G401 (cell line): ENCODE results near the gene FRY. TPM values are rescaled to one million over a fixed set of nuclear protein-coding genes. Genes with fewer than 3 reads are reported as not detected.
A peak's percentile ranks its signal among the peaks of the same experiment; 100 is the strongest.

ENCODE experiments used
- DNase-seq: peaks from one replicate; pipeline ENCODE4 v3.0.0-alpha.2; 2015; ENCODE audit warnings: low spot score
- in situ Hi-C: cut with HindIII; loops from 2 replicates; pipeline ENCODE4 v1.10.0; 2016; ENCODE audit warnings: low sequenced_read_pairs, mixed read lengths
- total RNA-seq: library from RNA; depleted of rRNA; stranded (reverse); fragments of >200 nt; shearing (Covaris generic); gene quantifications from 2 replicates; pipeline ENCODE4 v1.2.3, GENCODE V29; 2014

The FRY gene
- total RNA-seq, 1 experiment from 2014 or later: 3.1 TPM

DNA sequence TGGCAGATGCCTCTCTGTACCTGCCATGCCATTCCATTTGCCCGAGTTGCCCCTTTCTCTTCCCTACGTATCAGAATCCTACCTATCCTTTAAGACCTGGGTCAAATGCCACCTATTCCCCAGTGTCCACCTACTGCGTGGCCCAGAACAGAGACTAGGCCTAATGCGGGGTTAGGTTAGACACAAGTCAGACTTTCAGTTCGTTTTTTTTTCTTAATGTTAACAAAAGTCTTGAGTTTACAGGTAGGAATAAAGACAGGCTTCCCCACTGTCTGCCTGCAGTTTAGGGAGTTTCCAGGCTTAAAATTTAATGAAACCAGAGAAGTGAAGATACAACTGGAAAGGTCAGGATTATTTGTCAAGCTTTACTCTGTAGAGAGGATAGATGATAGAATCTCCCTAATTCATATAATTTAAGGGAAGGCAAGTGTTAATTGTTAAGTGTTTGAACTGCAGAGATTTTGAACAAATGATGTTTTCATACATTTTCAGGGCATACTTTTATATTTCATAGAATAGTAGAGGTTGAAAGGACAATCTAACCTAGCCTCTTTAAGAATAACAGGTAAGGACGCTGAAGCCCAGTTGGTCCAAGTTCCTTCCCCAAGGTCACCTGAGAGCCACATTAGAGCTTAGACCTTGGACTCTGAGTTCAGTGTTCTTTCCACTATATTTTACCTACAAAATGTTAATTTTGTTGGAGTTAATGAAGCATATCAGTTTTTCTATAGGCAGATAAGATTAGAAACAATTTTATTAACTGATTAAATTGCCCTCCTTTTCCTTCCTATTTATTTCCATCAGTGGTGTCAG lies 35.8 kb downstream of the FRY start:
- in situ Hi-C loops: no loop called here
- no peak for DNase-seq

DNA sequence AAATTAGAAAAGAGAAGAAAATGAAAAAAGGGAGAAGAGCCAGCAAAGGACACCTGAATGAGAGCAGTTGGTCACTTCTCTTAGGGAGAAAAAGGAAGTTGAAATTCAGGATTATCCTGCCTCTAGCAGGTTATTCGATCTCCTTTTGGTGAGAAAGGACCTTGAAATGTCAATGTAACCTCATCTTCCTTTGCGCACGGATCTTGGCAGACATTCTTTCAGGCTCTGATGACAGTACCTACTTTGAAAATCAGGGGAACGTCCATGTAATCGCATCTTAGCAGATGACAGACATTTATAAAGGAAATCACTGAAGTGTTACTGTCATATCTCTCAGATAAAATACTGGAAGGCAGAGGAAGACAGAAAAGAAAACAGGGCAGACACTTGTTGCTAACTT lies 36.7 kb downstream of the FRY start:
- no peak for DNase-seq
- in situ Hi-C loops: no loop called here

DNA sequence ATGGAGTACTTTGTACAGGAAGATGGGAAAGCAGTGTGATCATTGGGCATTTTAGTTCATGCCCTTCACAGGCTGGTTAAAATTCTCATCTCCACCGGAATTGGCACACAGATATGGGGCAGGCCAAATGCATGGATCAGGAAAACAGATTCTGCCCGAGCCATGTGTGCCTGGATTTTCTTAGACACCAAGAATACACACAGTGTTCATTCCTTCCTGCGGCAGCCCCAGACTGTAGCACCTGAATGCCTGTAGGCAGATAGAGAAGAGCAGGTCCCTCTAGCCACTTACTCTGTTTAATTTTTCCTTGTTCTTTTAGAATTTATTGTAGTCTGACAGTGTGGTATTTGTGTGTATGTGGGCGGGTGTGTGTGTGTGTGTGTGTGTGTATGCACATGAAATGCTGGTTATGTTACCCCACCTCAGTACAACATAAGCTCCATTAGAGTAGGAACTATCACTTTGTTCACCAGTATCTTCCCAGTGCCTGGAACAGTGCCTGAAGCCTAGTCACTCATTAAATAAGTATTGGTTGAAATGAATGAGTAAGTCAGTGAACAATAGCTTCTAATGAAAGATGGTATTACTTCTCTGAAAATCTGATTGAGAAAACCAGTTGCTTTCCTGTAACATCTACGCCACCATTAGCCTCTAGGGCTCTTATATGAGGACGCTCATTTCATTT lies 41.7 kb downstream of the FRY start:
- in situ Hi-C loops: no loop called here
- DNase-seq: no peak

DNA sequence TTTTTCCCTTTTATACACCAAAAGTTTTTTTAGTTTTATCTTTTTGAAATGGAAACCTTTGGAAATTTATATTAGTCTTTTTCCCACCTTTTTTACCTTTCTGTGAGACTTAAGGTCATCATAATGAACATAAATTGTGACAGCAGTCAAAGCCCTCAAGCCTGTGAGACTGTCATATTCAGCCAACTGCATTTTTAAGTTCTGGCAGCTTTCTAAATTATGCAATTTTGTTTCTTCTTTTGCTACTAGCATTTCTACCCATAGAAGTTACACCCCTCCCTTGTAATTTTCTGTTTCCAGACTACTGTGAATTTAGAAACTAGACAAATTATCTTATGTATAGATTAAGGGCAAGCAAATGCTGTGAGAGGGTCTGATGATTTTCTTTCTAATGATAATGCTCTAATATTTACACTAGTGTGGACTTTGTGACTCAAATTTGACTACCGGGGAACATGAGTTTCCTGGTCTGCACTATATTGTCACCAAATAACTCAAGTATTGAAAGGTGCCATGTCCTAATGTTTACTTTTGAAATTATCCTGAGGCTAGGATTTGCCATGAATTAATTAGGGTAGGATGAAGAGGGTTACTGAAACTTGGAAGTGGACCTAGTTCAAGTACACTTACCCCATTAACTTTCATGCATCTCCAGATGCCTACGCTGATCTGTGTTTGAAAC lies 43.7 kb downstream of the FRY start:
- DNase-seq: no peak
- in situ Hi-C loops: no loop called here

DNA sequence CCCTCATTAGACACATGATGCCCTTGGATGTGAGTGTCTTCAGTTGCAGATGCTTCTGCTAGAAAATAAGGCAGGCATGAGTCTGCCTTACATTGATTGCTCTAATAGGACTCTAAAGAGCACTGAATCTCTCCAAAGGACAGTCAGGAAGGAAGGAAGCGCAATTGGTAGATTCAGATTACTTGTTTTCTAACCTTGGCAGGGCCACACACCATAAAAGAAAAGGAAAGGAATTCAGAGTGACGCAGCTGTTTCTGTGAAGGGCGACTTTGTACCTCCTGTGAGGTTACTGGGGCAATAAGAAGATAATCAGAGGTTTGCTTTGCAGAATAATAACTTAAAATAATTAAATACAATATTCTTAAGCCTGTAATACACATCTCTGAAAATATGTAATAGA lies 48.0 kb downstream of the FRY start:
- no peak for DNase-seq
- in situ Hi-C loops: no loop called here

DNA sequence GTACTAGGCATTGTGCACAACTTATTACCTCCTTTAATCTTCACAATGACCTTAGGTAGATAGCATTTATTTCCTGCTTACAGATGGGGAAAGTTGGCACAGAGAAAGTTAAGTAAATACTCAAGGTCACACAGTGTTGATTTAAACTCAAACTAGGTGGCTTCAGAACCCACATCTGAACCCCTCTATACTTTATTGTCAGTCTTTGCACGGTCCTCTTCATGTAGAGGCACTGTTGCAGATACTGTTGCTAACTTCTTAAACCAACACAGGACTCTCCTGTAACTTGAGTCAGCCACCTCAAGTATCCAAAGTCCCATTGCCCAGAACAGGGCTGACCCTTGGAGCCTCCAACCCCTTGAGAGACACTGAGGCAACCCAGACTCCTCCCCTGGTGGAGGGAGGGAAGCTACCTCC lies 48.8 kb downstream of the FRY start:
- in situ Hi-C loops: no loop called here
- no peak for DNase-seq

DNA sequence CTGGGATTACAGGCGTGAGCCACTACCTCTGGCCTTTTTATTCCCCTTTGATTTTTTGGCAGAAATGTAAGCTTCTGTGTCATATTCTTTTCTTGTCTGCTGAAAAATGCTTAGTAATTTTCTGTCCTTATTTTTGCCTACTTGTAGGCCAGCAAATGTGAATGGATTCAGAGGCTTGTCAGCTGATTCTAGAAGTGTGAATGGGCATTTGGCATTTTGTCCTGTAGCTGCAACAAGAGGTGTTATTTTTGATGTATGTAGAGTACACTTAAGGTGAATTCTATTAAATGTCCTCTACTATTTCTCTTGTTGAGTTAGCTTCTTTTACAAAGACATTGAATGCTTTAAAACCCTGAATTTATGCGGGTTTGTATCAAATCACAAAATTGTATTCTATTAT lies 50.0 kb downstream of the FRY start:
- in situ Hi-C loops: no loop called here
- DNase-seq: no peak

DNA sequence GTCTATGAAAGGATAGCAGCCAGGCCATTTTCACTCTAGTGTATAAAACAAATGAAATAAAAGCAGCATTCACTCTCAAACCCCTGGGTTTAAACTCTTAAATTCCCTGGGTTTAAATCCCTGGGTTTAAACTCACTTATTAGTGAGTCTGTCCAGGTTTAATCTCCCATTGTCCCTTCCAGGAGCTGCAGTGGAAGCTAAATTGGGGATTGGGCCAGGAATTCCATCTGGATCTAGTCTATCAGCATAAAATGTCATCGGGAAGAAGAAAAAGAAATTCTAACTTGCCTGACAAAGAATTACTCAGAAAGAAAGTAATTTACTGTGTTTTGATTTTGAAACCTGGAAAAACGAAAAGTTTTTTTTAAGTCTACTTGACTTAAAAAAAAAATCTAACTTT lies 54.8 kb downstream of the FRY start:
- peak; percentile 71 for DNase-seq
- in situ Hi-C loops: no loop called here

DNA sequence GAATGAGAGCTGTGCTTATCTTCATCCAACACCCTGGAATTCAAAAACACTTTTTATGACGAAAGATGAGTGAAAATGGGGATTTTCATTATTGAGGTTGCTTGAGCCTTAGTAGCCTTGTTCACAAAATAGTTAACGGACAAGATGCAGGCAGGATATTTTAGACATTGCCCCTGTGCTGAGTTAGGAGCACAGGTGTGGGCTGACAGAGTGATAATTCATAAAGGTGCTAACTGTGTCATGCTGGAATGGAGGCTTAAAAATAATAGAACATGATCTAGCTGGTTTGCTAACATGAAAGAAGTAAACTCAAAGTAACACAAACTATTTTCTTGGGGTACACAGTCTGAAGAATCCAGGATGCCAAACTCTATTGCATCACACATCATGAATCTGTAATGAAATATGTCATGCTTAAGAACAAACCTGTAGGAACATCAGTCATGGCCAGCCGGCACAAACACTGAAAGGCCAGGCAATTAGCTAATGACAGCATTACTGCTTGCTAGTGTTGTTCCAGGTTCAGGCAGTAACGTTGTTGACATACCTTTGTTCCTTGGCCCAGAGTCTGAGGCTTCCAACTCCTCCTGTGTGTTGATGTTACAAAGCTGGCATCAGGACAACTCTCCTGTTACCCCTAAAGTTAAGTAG lies 55.3 kb downstream of the FRY start:
- in situ Hi-C loops: no loop called here
- DNase-seq: no peak

DNA sequence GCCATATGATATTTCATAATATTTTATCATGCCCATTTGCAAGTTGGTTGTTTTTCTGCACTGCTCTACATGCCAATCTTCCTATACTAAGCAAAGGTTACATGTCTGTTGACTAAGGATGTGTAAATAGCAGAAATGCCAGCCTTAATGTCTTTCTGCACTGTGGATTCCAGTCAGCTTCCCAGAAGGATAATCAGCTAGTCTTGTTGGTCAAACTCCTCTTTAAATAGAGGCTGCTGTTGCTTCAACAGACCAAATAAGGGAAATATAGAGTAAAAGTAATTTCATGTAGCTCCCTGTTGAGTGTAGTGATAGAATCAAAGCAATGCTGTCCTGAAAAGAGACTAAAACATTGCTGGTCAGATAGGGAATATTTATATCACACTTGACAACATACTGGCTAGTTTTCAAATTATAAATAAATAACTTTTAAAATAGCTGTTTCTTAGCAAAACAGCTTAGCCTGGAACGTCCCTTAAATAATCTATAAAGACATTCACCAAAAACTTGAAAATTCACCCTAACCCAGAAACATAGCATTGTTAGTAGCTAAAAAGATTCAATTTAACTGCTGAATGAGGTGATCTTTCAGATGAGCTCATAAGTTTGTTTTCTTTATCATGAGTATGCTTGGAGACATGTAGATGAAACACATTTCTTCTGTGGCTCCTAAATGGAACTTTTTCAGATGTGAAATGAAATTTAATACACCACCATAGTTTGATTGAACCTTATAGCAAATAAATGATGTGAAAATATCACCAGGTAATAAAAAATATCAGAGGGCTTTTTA lies 56.6 kb downstream of the FRY start:
- in situ Hi-C loops: no loop called here
- DNase-seq: no peak

DNA sequence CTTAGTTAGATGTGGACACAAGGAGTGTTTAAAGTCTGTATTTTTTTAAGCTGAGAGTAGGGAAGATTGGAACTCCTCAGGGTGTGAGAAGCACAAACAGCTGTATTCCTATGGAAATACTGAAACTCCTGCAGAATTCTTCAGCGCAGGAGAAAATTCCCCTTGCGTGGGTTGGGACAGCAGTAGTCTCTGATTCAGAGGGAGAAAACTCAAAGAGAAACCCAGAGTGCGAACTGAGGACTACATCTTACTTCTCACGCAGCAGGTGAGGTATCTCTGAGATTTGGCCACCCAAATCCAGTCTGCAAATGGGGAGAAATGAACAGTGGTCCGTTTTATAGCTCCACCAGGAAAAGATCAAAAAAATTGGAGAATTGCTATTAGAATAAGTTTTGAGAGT lies 60.9 kb downstream of the FRY start:
- in situ Hi-C loops: no loop called here
- no peak for DNase-seq

DNA sequence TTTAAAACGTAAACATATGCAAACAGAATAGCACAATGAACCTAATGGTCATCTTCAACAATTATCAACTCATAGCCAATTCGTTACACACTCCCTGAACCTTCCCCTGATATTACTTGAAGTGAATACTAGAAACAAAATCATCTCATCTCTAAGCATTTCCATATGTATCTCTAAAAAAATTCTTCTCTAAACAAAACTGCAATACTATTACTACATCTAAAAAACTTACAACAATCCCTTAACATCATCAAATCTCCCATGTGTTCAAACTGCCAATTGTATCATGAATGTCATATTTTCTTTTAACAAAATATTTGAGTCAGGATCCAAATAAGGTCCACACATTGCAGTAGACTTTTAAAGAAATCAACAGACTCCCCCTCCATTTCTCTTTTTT lies 61.4 kb downstream of the FRY start:
- DNase-seq: no peak
- in situ Hi-C loops: no loop called here

DNA sequence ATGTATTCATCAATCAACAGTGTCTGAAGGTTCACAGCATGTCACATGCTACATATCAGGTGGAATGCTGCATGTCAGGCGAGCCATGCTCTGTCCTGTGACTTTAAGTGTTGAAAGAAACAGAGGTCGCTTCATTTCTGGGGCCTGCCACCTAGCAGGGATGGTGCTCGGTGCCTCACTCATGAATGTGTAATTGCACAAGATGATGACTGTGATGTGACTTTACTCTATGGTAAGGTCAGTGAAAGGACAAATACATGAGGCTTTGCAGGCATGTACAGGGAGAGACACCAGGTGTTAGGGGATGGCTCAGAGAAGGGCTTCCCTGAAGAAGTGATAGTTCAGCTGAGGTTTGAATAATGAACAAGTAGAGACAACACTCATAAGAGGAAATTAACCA lies 66.7 kb downstream of the FRY start:
- in situ Hi-C loops: no loop called here
- DNase-seq: no peak

DNA sequence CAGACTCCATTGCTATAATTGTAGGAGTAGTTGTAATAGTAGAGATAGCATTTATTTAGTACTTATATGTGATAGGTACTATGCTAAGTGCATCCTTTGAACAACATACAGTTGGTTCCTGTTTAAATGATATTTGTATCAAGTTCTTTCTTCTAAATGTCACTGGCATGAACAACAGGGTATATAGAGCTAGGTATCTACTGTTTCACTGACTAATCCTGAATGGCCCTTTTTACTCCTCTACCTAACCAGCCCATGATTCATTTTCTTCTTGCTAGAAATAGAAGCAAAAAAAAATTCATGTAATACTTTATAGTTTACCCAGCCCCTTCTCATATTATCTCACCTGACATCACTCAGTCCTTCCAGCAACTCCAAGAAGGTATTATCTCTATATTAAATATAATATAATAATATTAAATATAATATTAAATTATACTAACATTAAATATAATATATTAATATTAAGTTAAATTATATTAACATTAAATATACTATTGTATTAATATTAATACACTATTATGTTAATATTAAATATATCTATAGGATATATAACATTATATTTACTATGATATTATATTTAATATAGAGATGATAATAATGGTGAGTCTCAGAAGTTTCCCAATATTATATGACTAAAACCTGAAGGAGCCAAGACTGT lies 74.2 kb downstream of the FRY start:
- in situ Hi-C loops: no loop called here
- DNase-seq: no peak

DNA sequence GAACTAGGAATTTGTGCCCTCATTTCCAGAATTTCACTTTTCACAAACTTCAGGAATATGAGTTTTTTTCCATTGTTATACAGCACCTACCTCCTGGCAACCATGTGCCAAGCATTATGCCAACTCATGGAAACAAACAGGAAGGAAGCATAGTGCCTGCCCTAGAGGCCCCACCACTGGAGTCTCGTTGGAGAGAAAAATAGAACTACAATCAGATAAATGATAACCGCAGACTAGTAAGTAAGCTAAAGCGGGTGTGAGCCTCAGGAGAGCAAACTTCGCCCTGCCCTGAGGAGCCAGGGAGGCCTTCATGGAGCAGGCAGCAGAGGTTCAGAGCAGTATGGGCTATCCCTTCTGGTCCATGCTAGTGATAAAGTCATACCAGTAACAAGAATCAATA lies 75.9 kb downstream of the FRY start:
- DNase-seq: no peak
- in situ Hi-C loops: no loop called here

DNA sequence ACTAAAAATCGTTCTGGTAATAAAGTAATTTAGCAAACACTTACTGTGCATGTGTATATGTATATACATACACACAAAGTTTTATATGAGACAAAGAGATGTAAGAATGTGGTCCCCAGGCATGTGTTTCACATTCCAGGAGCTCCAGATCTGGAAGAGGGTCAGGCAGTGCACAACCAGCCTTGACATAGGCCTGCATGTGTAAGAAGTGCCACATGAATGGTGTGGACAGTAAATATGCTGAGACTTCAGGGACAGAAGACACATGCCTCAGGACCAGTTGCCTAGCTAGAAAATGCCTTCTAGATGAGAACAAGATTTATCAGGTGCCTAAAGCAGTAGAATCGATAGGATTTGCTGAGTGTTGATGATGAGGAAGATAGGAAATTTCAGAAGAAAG lies 76.4 kb downstream of the FRY start:
- no peak for DNase-seq
- in situ Hi-C loops: no loop called here

DNA sequence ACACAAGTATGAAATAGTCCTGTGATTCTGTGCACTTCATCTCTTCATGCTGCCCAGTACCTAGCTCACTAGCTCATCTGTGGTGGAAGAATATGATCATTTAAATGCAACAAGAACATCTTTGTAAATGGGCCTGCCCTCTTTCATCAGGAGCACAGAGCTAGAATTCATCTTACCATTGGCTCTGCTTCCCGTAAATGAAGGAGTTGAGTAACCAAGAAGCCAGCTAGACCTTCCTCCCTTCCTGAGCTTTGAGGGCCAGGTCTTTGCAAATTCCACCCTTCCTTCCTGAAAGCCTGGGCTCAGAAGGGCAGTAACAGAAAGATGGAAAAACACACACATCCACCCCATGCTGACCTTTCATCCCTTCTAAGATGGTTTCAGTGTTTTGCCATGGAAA lies 82.0 kb downstream of the FRY start:
- in situ Hi-C loops: no loop called here
- no peak for DNase-seq

DNA sequence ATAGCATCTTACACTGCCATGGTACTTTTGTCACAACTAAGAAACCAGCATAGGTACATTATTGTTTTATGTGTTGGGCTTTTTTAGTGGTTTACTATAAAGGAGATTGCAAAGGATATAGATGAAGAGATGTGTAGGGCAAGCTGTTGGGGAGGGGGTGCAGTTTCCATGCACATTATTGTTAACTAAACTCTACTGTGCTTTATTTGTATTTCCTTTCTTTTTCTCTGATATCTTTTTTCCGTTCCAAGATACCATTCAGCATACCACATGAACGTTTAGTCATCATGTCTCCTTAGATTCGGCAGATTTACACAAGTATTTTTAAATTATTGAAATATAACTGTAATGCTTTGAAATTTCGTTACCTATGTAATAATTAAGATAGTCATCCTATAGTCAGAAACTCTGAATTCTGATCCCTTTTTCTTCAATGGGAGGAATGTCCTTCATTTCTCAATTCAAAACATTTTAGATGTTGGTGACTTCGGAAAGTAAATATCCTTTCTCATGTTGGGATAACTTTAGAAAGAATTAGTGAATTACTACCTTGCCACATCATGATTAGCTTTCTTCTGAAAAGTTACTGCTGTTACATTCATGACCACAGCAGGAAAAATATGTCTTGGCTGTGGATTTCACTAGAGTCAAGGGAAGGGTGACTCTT lies 82.8 kb downstream of the FRY start:
- DNase-seq: no peak
- in situ Hi-C loops: no loop called here
